HG03432 (cell line): Measurements from ENCODE around the gene CASP1.
"Not testable (repeated sequence)": the region's sequence is repeated elsewhere in the genome, so short reads cannot be mapped to it uniquely, and the experiment has no call there.

Experiments
- ATAC-seq: cut with Tn5 transposase; IDR thresholded peaks from one replicate; pipeline ENCODE4 v1.9.1; 2021; ENCODE audit warnings: mild to moderate bottlenecking, moderate library complexity; ENCODE audit not compliant: unreplicated experiment

The CASP1 gene

DNA sequence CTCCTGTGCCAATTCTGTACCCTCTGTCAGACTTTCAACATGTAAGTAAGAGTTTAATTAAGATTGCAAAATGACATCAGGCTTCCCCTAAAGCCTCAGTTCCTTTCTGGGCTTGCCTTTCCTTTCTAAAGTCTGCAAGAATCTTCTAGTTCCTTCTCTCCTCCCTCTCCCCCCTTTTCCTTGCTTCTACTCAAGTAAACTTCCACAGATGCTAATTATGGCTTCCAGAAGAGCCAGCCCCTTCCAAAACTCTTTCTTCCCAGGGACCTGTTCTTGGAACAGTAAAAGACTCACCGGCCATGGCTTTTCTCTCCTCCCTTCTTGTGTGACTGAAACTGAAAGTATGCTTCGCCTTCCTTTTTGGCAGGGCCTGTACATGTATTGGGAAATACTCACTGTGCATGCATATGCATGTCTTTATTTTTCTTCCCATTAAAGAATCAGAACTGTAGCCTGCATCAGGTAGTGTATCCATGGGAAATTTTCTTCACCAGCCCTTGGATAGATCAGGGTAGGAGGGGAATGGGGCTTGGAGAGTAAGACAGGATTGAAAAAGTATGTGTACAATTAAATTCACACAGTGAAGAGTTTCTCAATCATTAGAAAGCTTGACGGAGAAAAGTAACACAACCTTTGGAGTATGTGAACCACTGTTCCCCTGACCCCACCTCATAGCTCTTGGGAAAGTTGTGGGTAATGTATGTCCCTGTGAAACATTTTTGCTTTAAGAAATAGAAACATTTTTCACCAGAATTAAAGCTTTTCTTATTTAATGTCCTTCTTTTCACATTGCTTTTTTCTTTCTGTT is at the start of gene CASP1:
Gene CASP1 (minus strand): TSS at position 332 of the 808 bp plus-strand sequence. CDS start 31 bp downstream, at position 301.
- ATAC-seq: peak; percentile 95

DNA sequence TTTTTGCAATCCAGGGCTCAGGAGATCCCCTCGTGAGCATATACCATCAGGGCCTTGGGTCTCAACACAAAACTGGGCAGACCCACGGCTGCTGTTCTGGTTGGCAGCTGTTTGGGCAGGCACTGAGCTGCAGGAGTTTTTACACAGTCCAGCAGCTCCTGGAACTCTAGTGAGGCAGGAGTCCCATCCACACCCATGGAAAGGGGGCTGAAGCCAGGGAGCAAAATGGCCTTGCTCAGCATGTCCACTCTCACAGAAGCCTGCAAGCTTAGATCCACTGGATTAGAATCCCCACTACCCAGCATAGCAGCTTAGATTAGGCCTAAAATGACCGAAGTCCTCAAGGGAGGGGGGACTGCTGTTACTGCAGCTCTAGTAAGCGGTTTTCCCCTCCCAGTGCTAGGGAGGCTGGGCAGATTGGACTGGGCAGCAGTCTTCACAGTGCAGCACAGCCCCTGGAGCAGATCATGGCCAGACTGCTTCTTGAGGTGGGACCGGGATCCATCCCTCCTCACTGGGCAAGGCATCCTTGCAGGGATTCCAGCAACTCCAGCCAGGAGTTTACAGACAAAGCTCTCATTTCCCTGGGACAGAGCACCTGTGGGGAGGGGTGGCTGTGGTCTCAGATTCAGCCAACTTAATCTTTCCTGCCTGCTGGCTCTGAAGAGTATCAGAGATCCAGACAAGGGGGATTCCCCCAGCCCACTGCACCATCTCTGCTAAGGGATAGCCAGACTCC is 46.6 kb upstream of the CASP1 start:
- no peak for ATAC-seq

DNA sequence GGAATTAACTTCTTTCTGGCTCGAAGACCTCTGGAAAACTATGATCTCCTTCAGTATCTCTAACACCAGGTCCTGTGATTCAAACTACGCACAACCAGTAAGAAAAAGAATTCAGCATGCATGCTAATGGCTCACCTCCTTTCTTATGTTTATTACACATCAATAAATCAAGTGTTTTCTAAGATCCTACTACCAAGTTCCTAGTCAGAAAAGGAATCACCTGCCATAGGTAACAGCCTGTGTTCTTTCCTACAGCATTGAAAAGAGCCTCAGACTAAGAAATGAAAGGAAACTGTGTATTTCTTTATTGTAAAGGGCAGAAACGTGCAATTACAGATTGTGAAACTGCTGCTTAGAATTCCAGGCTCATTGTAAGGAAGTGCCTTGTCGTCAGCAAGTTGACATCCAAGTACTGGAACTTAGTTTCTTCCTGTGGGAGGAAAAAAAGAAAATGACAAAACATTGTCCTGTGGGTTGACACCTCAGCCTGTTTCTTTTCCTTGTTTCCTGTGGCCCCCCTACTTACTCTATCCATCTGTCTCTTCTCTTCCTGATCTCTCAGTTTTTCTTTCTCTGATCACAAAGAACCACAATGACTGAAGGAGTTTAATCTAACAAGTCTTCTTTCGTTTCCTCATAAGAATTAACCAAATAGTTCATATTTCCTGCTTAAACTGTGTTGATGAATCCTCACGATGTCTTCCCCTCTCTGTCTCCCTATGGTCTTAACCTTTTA is 45.4 kb upstream of the CASP1 start:
- not testable (repeated sequence) for ATAC-seq

DNA sequence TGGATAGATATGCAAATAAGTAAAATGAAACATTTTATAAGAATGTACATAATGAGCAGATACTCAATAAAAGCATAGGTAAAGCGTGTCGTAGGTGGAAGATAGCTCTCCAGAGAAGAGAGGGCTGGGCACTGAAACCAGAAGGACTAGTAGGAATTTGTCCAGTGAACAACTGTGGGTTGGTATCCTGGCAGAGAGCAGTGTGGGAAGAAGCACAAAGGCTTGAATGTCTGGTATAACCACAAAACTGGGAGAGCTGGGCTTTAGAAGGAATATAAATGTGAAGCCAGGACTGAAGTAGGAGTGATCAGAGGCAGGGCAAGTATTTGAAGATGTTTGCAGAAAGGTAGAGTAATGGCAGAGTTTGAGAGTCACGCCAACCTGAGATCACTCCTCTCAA is 43.3 kb upstream of the CASP1 start:
- no peak for ATAC-seq

DNA sequence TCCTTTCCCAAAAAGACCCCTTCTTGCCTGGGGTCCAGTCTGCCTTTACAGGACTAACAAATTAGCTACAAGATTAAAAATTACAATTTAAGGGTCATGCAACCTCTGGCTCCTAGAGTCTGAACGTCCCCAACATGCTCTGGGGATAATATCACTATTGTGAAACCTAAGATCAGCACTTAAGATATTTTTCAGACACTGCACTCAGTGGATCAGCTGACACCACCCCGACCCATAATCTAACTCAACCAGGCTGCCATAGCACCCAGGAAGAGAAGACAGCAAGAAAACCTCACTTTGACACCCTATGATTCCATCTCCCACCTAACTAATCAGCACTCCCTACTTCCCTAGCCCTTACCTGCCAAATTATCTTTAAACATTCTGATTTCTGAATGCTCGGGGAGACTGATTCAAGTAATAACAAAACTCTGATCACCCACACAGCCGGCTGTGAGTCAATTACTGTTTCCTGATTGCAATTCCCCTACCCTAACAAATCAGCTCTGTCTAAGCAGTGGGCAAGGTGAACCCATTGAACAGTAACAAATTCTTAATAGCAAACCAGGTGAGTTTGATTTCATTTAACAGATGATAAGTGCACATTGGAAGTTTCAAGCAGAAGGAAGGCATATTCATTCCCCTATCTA is 42.3 kb upstream of the CASP1 start:
- peak; percentile 65 for ATAC-seq

DNA sequence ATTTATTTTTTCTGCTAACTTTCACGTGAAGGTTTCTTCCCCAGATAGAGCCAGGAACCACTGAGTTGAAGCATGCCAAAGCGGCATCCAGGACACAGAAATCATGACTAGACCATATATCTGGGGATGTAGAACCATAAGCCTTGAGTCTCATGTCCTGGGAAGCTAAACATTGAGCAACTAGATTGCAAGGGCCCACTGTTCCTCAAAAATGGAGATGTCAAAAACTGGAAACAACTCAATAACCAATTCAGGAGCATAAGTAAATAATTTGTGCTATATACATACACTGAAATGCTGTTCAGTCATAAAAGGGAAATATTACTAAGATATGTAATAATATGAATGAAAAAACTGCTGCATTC is 39.2 kb upstream of the CASP1 start:
- no peak for ATAC-seq

DNA sequence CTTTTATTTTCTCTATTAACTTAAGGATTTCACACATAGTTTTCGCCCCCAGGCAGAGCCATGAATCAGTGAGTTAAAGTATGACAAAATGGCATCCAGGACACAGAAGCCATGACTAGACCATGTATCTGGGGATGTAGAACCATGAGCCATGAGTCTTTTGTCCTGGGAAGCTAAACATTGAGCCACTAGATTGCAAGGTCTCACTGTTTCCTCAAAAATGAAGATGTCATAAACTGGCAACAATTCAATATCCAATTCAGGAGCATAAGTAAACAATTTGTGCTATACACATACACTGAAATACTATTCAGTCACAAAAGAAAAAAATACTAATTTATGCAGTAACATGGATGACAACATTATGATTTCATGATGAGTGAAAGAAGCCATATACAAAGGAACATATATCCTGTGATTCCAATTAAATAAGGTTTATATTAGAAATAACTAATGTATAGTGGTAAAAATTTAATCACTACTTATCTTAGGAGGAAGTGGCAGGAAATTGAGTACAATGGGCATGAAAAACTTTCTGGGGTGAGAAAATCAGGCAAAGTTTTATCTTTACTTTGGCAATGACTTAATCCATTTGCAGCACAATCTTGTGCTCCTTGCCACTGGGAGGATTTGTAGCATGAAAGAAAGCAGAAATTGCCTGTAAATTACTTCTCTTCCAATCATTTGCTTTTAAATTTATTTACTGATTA is 38.7 kb upstream of the CASP1 start:
- no peak for ATAC-seq

DNA sequence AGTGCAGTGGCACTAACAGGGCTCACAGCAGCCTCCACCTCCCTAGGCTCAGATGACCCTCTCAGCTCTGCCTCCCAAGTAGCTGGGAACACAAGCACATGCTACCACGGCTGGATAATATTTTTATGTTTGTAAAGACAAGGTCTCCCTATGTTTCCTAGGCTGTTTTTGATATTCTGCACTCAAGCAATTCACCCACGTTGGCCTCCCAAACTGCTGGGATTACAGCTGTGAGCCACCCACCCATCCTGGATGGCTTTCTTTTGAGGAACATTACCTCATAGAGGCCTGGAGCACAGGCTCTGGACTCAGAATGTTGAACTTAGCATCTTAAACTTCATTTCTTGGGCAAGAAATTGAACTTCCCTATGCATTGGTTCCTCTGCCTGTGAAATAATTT is 37.1 kb upstream of the CASP1 start:
- not testable (repeated sequence) for ATAC-seq

DNA sequence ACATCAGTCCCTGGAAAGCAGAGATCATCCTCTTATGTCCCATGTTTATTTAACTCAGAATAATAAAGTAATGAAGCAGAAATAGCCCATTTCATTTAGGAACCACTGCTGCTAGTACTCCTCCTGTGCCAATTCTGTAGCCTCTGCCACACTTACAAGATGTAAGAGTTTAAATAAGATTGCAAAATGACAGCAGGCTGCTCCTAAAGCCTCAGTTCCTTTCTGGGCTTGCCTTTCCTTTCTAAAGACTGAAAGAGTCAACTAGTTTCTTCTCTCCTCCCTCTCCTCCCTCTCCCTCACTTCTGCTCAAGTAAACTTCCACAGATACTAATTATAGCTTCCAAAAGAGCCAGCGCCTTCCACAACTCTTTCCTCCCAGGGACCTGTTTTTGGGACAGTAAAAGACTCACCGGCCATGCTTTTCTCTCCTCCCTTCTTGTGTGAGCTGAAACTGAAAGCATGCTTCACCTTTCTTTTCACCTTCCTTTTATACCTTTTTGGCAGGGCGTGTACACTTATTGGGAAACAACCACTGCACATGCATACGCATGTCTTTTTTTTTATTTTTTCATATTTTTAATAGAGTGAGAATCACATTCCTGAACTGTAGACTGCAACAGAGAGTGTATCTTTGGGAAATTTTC is 36.3 kb upstream of the CASP1 start:
- no peak for ATAC-seq

DNA sequence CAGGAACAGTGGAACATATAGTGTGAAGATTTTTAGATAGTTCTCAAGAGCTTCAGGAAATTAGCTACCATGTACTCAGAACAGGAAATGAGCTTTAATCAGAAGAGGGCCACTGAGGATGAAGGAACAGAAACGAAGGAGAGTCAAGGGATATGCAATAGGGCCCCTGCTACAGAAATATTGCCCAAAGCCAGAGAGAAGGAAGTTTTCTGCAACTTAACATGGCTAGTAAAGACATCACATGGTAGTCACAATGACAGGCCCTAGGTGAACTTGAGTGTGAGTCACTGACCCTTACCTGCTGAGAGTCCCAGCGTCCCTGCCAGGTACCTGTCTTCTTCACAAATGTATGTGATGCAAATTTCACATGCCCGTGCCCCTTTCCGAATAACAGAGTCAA is 35.4 kb upstream of the CASP1 start:
- ATAC-seq: no peak

DNA sequence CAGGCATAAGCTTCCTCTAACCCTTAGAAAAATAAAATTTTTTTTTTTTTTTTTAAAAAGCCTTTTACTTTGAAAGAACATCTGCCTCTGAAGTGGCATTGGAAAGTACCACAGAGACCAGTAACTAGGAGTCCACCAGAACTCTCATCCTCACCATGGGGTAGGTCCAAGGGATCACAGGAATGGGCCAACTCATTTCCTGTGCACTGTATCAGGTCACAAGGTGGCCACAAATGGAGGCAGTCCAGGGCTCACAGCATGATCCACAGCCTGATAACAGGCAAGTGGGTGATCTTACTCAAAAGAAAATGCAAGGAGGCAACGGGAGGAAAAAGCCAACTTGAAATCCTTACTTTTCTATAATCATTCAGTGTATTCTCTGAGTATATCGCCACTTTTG is 34.8 kb upstream of the CASP1 start:
- ATAC-seq: not testable (repeated sequence)

DNA sequence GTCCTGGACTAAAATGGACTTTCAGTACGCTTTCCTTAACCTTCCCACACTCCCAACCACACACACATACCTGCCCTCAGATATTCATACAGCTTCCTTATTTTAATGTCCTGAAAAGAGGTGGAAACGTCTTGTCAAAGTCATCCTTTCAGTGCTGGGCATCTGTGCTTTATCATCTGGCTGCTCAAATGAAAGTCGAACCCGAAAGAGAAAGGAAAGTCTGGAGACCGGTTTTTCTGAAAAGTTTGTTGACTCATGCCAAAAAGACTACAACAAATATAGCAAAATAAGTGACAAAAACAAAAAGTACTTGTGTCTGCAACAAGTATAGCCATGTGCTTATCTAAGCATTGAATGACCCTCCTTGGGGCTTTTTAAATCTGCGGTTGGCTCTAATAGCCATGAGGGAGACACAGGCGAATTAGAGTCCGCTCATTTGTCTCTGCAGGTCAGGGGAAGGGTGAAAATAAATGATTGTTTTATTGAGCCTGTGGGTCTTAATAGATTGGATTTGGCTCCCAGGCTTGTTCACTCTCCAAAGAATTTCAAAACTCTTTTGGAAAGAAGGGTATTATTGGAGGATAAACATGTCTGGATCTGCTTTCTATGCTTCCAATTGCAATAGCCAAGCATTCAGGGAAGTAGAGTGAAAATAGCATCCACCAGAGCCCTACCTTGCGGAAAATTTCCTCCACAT is 28.4 kb upstream of the CASP1 start:
- ATAC-seq: not testable (repeated sequence)

DNA sequence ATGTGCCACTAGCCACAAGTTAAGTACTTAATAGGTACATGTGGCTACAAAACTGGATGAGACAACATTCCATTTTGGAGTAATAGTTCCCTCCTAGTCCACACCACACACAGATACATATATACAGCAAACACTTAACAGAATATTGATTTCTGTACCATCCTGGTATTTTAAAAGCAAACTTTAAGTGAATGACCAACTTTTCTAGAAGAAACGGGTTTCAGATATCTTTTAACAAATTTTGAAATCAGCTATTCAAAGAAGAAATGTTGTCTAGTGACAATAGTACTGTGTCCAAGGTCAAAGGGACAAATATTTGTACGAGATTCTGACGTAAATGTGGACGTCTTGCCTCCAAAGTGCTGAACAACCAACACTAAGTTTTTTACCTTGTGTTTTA is 22.5 kb upstream of the CASP1 start:
- no peak for ATAC-seq

DNA sequence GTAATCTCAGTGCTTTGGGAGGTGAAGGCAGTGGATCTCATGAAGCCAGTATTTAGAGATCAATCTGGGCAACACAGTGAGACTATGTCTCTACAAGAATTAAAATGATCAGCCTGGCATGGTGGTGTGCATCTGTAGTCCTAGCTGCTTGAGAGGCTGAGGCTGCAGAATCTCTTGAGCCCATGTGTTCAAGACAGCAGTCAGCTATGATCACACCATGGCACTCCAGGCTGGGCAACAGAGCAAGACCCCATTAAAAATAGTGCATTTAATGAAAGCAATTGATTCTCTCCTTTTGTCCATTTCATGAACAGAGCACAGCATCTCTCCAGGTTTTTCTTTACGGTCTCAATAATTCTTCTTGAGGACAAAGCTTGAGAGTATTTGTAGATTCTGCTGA is 21.5 kb upstream of the CASP1 start:
- no peak for ATAC-seq

DNA sequence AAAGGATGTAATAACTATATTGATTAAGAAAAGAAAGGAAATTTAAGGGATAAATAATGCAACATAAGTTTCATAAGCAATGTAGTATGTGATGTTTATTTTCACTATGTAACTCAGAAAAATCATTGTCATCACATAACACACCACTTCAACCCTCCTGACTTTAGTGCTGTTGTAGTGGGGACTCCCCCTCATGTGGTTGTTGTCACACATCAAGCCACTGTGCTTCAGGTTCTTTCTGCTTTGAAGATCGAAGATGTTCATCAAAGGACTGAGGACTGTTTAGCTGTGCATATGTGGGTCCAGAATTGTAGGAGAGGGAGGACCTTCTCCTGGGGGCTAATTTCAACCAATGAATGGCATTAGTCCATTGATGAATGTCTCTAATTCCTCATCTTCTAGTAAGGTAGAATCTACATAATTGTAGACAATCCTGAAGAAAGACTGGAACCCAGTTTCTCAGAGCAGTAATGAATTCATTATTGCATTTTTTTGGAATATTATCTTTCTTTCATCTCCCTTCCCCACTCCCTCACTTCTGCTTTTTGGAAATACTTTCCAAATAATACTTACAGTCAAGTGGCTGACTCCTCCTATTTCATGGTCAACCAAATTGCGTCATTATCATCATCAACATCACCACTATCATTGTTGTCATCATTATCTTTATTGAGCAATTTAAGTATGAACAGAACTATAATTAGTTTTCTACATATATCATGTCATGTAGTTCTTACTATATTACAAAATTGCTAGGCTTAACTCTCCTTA is 20.0 kb upstream of the CASP1 start:
- no peak for ATAC-seq

DNA sequence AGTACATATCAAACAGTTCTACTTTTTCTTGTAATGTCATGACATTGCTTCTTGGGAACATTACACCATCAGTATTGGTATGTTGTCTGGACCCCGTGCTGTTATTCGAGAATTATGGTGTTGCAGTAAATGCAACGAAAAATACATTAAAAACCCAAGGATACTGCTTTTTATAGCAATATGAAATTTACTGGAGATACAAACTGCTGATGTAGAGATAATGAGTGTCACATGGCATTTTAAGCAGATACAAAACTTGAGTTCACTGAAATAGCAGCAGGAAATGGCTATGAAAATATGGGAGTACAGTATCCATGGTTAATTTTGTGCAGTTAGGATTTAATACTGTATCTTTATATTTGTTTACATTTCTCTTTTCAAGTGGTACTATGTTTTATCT is 17.5 kb upstream of the CASP1 start:
- no peak for ATAC-seq

DNA sequence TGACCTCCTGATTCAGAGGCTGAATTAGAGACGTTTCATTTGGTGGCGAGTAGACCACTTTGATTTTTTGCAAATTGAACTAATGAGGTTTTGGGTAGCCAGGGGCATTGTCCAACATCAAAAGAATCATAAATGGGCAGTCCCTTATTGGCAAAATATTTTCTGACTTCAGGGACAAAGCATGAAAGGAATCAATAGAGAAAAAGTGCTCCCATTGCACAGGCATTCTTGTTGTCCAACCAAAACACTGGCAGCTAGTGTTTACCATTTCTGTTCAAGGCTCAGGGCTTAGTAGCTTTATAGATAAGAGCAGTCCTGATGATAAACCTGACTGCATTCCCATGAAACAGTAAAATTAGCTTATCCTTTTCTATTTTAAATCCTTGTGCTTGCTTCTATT is 16.6 kb upstream of the CASP1 start:
- no peak for ATAC-seq

DNA sequence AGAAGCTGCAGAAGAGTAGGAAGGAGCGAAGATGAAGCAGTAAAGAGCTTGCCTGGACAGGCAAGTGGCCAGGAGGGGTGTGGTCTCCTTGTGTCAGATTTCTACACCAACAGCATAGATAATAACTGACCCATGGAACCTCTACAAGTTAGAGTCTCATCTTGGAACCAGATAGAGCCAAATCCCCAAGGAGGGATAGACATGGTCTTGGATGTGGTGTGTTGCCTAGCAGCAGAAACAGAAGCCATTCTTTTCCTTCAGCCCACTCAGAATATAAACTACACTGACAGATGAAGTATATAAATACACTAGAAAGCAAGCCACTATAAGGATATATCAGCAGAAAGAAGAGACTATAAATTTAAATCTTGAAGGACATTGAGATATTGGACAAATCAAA is 14.5 kb upstream of the CASP1 start:
- no peak for ATAC-seq
